Parathyroid adenoma (tissue), 2 donors: ENCODE measurements around the gene SLF2.

Experiments
- H2AFZ ChIP-seq: fragments of 300-600 bp; sonication (generic); one replicate; pipeline ENCODE4 v1.7.0; 2017; ENCODE audit warnings: antibody characterized with exemption, mild to moderate bottlenecking
- H3K27ac ChIP-seq: fragments of 300-600 bp; sonication (generic); one replicate; pipeline ENCODE4 v1.7.0; 2017
- H3K27me3 ChIP-seq: fragments of 300-600 bp; sonication (generic); one replicate; pipeline ENCODE4 v1.7.0; 2017; ENCODE audit warnings: low read length; ENCODE audit not compliant: control insufficient read depth, insufficient read depth
- H3K36me3 ChIP-seq: fragments of 300-600 bp; sonication (generic); one replicate; pipeline ENCODE4 v1.7.0; 2017; ENCODE audit warnings: low read length; ENCODE audit not compliant: control insufficient read depth, insufficient read depth
- H3K4me1 ChIP-seq: fragments of 300-600 bp; sonication (generic); one replicate; pipeline ENCODE4 v1.7.0; 2017; ENCODE audit warnings: control low read depth
- H3K4me2 ChIP-seq: fragments of 300-600 bp; sonication (generic); one replicate; pipeline ENCODE4 v1.7.0; 2017; ENCODE audit warnings: low read length
- H3K4me3 ChIP-seq: fragments of 300-600 bp; sonication (generic); one replicate; pipeline ENCODE4 v1.7.0; 2017; ENCODE audit warnings: low read depth, low read length
- H3K79me2 ChIP-seq: fragments of 300-600 bp; sonication (generic); one replicate; pipeline ENCODE4 v1.7.0; 2017; ENCODE audit warnings: control low read depth
- H3K9ac ChIP-seq: fragments of 300-600 bp; sonication (generic); one replicate; pipeline ENCODE4 v1.7.0; 2017; ENCODE audit warnings: mild to moderate bottlenecking
- H3K9me3 ChIP-seq: fragments of 300-600 bp; sonication (generic); one replicate; pipeline ENCODE4 v1.7.0; 2017; ENCODE audit warnings: low read length; ENCODE audit not compliant: control insufficient read depth
- TF ChIP-seq, protein P1 (sequence below): fragments of 300-600 bp; sonication (generic); IDR thresholded peaks from one replicate; pipeline ENCODE4 v1.7.0; 2017; ENCODE audit warnings: antibody characterized with exemption, mild to moderate bottlenecking
- donor health status: primary hyperparathyroidism.

SLF2 gene

GRCh38 chr10:101006593-101007098 lies 93.9 kb downstream of the SLF2 start:
- no peak overlapping the region for H2AFZ ChIP-seq
- TF ChIP-seq, protein P1, sequence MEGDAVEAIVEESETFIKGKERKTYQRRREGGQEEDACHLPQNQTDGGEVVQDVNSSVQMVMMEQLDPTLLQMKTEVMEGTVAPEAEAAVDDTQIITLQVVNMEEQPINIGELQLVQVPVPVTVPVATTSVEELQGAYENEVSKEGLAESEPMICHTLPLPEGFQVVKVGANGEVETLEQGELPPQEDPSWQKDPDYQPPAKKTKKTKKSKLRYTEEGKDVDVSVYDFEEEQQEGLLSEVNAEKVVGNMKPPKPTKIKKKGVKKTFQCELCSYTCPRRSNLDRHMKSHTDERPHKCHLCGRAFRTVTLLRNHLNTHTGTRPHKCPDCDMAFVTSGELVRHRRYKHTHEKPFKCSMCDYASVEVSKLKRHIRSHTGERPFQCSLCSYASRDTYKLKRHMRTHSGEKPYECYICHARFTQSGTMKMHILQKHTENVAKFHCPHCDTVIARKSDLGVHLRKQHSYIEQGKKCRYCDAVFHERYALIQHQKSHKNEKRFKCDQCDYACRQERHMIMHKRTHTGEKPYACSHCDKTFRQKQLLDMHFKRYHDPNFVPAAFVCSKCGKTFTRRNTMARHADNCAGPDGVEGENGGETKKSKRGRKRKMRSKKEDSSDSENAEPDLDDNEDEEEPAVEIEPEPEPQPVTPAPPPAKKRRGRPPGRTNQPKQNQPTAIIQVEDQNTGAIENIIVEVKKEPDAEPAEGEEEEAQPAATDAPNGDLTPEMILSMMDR, result no peak
- H3K4me3 ChIP-seq, result no peak overlapping the region
- H3K9ac ChIP-seq, result no peak overlapping the region
- H3K27ac ChIP-seq, result no peak overlapping the region
- no peaks in the 10 kb centered on the region for H3K9me3 ChIP-seq
- H3K79me2 ChIP-seq, result peaks cover 3% of the 10 kb centered on the region
- H3K36me3 ChIP-seq, result no peaks in the 10 kb centered on the region
- peaks cover 5% of the 10 kb centered on the region for H3K4me1 ChIP-seq
- H3K4me2 ChIP-seq, result no peak overlapping the region
- no peaks in the 10 kb centered on the region for H3K27me3 ChIP-seq

DNA sequence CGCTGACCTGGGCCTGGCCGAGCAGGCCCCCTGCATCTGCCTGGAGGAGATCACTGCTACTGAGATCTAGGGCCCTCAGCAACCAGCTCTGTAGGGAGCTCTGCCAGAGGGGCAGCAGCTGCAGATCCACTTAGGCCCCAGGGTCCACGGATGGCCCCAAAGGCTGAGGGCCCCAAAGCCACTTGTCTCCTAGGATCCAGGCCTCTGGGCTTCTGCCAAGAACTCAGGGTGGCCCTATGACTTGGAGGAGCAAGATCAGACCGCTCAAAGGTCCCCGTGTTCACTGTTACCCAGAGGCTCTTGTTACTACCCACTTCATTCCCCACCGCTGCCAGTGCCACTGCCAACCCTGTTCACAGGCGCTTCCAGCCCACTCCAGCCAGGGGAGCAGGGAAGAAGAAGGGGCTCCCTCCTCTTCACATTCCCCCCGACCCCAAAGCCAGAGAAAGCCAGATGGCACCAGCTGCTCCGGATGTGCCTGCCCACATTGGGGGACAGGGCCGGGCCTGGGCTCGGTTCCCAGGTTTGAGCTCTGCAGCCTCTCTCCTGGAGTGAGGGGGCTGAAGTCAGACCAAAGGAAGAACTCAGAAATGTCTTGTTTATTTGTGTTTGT lies 94.4 kb downstream of the SLF2 start:
- no peak overlapping the region for H3K4me2 ChIP-seq

DNA sequence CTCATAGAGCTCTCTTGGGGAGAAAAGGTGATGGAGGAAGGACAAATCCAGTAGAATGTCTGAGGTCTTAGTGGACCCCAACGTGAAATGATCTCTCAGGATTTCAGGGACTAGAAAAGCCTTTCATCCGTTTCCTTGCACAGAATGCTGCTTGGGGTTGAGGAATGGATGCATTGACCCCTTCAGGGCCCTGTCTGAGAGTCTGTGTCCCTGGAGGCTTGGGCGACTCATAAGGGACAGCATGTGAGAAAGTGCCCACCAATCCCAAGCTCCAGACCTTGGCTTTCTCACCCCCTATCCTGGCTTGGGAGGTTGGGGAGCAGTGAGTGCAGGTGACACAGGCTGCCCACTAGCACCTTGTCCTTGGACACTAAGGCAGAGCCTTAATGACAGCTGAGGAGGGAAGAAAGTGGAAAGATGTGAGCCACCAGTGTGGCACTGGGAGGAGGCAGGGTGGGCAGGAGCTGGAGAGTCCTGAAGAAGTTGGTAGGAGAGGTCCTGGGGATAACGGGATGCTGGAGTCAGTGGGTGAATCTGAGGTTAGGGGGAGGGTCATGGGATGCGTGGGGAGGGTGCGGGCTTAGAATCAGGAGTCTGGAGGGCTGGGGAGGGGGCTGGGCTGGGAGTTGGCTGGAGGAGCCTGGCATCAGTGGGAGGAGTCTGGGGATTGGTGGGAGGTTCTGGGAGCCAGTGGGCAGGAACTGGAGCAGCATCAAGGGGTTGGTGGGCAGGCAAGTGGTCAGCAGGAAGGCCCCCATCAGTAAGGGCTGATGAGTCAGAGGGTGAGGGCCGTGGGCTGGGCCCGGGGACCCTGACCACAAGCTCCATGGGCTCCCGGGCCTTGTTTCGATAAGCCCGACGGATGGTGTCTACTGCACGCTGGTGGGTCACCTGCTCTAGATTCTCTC lies 95.4 kb downstream of the SLF2 start:
- no peak overlapping the region for H3K9ac ChIP-seq
- TF ChIP-seq, protein P1, result no peak
- H3K4me1 ChIP-seq, result peaks cover 3% of the 10 kb centered on the region
- H3K79me2 ChIP-seq, result no peaks in the 10 kb centered on the region
- no peak overlapping the region for H2AFZ ChIP-seq
- no peaks in the 10 kb centered on the region for H3K9me3 ChIP-seq
- no peaks in the 10 kb centered on the region for H3K27me3 ChIP-seq
- H3K4me3 ChIP-seq, result no peak overlapping the region
- no peaks in the 10 kb centered on the region for H3K36me3 ChIP-seq
- no peak overlapping the region for H3K4me2 ChIP-seq
- H3K27ac ChIP-seq, result no peak overlapping the region

More for the DNA sequence above, 94.4 kb downstream of the SLF2 start:
- Histone ChIP-seq H3K36me3 (no peaks in the 10 kb centered on the region), H3K9me3 (no peaks in the 10 kb centered on the region), H3K79me2 (no peaks in the 10 kb centered on the region), H3K4me1 (no peaks in the 10 kb centered on the region), H3K27ac (no peak overlapping the region), H3K9ac (no peak overlapping the region), H3K4me3 (no peak overlapping the region), H3K27me3 (no peaks in the 10 kb centered on the region), H2AFZ (no peak overlapping the region)
- TF ChIP-seq, protein P1, result no peak

DNA sequence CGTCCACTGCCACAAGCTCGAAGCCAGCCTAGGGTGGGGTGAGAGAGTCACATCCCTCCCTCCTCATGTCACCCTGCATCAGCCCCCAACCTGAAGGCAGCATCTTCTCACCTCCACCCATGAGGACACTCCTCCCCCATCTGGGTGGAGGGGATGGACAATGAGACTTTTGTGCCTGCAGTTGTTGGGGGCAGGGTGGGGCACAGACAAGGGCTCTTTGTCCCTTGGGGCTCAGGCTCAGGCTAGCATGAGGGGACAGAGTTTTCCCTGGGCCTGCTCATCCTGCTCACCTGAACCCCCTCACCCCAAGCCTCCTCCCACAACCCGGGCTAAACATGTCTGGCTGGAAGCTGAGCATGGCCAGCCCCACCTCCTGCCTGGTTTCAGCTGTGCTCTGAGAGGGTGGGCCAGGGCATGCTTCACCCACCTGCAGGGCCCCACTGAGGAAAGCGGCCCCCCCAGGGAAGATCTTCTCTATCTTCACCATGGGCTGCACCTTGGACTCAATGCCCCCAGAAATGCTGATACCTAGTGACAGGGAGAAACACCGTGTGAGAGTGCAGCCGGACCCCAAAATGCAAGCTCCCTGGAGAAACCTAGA lies 96.2 kb downstream of the SLF2 start:
- H3K4me2 ChIP-seq, result no peak overlapping the region
- H3K36me3 ChIP-seq, result no peaks in the 10 kb centered on the region
- TF ChIP-seq, protein P1, result no peak
- H2AFZ ChIP-seq, result no peak overlapping the region
- peaks cover 7% of the 10 kb centered on the region for H3K4me1 ChIP-seq
- H3K4me3 ChIP-seq, result no peak overlapping the region
- no peak overlapping the region for H3K27ac ChIP-seq
- H3K79me2 ChIP-seq, result no peaks in the 10 kb centered on the region
- no peaks in the 10 kb centered on the region for H3K9me3 ChIP-seq
- no peaks in the 10 kb centered on the region for H3K27me3 ChIP-seq
- H3K9ac ChIP-seq, result no peak overlapping the region
